HL-60 (cell line): ENCODE measurements around the gene ESPN.
"Not testable (repeated sequence)": the region's sequence is repeated elsewhere in the genome, so short reads cannot be mapped to it uniquely, and the experiment has no call there.

Source experiments
- DNase-seq, 2 experiments: peaks; one replicate each; pipeline ENCODE4 v3.0.0-alpha.2; 2010 to 2020; ENCODE audit warnings: low read depth in 1 of 2, low spot score in 1 of 2
- H3K27ac ChIP-seq: fragments of 250-450 bp; sonication (Bioruptor Pico); replicated peaks from 2 replicates; pipeline ENCODE4 v1.5.1; 2020; ENCODE audit warnings: mild to moderate bottlenecking, moderate library complexity
- H3K27me3 ChIP-seq: fragments of 250-450 bp; sonication (Bioruptor Pico); 2 replicates; pipeline ENCODE4 v1.5.1; 2021; ENCODE audit warnings: mild to moderate bottlenecking, moderate library complexity; ENCODE audit not compliant: insufficient read depth, poor library complexity, severe bottlenecking
- H3K4me3 ChIP-seq: replicated peaks from 2 replicates; pipeline ENCODE4 v1.5.1; 2011; ENCODE audit warnings: mild to moderate bottlenecking, control low read depth, low read length; ENCODE audit not compliant: insufficient read depth
- CTCF ChIP-seq: IDR thresholded peaks from one replicate; pipeline ENCODE4 v1.5.1; 2011; ENCODE audit warnings: low read length, control low read depth, inconsistent platforms; ENCODE audit not compliant: insufficient read depth
- GABPA ChIP-seq: IDR thresholded peaks from 2 replicates; pipeline ENCODE4 v1.6.1; 2012; ENCODE audit warnings: low read depth
- POLR2AphosphoS5 ChIP-seq: IDR thresholded peaks from 2 replicates; pipeline ENCODE4 v1.6.1; 2012; ENCODE audit warnings: low read depth
- SPI1 ChIP-seq: IDR thresholded peaks from 2 replicates; pipeline ENCODE4 v1.6.1; 2012; ENCODE audit warnings: low read depth, mild to moderate bottlenecking, borderline replicate concordance
- TF ChIP-seq, protein P1 (sequence below): IDR thresholded peaks from 2 replicates; pipeline ENCODE4 v1.6.1; 2012; ENCODE audit warnings: low read depth; ENCODE audit not compliant: insufficient replicate concordance

The ESPN gene

DNA sequence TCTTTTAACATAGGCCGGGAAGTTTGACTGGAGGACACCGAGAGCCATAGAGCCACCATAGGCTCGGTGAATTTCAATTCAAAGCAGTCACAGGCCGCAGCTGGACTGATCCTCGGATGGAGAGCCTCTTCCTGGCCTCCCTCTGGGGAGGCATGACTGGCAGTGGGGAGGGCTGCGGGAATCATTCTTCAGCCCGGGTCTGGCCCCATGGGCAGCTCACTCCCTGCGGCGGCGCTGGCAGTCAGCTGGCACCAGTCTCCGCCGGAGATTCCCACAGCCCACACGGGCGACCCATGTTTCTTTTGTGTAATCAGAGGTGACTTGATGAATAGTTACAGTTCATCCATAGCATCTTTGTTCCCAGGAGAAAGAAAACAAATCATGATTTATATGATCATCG lies 10.6 kb downstream of the ESPN start:
- Histone ChIP-seq H3K27me3 (peaks cover 13% of the 10 kb centered on the region), H3K4me3 (no peak overlapping the region), H3K27ac (no peak overlapping the region)
- TF ChIP-seq CTCF (no peak), SPI1 (no peak)
- DNase-seq, result no peak

- Histone ChIP-seq H3K4me3 (no peak overlapping the region), H3K27me3 (peaks cover 11% of the 10 kb centered on the region), H3K27ac (no peak overlapping the region)
- no peak for TF ChIP-seq CTCF
- TF ChIP-seq POLR2AphosphoS5, result no peak
- no peak for TF ChIP-seq SPI1
- TF ChIP-seq, protein P1, sequence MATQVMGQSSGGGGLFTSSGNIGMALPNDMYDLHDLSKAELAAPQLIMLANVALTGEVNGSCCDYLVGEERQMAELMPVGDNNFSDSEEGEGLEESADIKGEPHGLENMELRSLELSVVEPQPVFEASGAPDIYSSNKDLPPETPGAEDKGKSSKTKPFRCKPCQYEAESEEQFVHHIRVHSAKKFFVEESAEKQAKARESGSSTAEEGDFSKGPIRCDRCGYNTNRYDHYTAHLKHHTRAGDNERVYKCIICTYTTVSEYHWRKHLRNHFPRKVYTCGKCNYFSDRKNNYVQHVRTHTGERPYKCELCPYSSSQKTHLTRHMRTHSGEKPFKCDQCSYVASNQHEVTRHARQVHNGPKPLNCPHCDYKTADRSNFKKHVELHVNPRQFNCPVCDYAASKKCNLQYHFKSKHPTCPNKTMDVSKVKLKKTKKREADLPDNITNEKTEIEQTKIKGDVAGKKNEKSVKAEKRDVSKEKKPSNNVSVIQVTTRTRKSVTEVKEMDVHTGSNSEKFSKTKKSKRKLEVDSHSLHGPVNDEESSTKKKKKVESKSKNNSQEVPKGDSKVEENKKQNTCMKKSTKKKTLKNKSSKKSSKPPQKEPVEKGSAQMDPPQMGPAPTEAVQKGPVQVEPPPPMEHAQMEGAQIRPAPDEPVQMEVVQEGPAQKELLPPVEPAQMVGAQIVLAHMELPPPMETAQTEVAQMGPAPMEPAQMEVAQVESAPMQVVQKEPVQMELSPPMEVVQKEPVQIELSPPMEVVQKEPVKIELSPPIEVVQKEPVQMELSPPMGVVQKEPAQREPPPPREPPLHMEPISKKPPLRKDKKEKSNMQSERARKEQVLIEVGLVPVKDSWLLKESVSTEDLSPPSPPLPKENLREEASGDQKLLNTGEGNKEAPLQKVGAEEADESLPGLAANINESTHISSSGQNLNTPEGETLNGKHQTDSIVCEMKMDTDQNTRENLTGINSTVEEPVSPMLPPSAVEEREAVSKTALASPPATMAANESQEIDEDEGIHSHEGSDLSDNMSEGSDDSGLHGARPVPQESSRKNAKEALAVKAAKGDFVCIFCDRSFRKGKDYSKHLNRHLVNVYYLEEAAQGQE, result no peak
- no peak for TF ChIP-seq GABPA
- no peak for DNase-seq
These were observed 11.0 kb downstream of the ESPN start for GRCh38 chr1:6435547-6435946.

DNA sequence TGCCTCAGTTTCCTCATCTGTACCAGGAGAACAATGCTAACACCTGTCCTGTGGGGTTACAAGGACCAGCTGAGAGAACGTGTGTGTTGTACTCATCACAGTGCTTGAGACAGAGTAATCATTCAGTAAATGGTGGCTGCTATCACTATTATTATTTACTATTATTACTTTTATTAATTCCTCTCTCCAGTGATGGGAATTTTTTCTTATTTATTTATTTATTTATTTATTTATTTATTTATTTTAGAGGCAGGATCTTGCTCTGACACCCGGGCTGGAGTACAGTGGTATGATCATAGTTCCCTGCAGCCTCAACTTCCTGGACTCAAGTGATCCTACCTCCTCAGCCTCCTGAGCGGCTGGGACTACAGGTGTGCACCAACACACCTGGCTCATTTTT lies 11.7 kb downstream of the ESPN start:
- not testable (repeated sequence) for H3K4me3 ChIP-seq, H3K27ac ChIP-seq

GRCh38 chr1:6437012-6437700 lies 12.6 kb downstream of the ESPN start:
- H3K27me3 ChIP-seq, H3K4me3 ChIP-seq, H3K27ac ChIP-seq, DNase-seq: not testable (repeated sequence)

More for the DNA sequence above, 11.7 kb downstream of the ESPN start:
- DNase-seq, H3K27me3 ChIP-seq: not testable (repeated sequence)

DNA sequence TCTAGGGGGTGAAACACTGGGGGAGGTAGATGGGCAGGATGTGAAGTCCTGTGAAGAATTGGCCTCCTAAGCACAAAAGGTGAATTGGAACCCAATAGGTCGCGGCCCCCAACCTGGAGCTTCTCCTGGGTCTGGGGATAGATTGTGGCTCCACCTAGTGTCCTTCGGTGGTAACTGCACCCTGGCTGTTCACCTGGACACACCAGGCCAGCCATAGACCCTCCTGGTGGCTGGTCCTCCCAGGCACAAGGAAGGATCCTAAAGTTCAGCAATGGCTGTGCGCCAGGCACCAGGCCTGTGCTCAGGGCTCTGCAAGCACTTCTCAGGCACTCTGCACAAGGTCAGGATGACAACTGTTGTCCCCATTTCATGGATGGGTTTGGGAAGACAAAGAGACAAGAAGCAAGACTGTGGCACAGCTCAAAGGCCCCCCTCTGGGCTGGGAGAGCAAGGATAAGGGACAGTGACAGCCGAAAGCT lies 13.5 kb downstream of the ESPN start:
- Histone ChIP-seq H3K4me3 (no peak overlapping the region), H3K27me3 (peaks cover 10% of the 10 kb centered on the region), H3K27ac (no peak overlapping the region)
- DNase-seq, result peak in 1 of 2 experiments; percentile 54
- TF ChIP-seq, protein P1, result no peak
- peak; percentile 94 for TF ChIP-seq CTCF
